ENCODE results near the gene CRYBG3. TPM values are rescaled to one million over a fixed set of nuclear protein-coding genes. Genes with fewer than 3 reads are reported as not detected.

Gene CRYBG3
- total RNA-seq, 1 experiment from 2014 or later: 5.9 TPM

DNA sequence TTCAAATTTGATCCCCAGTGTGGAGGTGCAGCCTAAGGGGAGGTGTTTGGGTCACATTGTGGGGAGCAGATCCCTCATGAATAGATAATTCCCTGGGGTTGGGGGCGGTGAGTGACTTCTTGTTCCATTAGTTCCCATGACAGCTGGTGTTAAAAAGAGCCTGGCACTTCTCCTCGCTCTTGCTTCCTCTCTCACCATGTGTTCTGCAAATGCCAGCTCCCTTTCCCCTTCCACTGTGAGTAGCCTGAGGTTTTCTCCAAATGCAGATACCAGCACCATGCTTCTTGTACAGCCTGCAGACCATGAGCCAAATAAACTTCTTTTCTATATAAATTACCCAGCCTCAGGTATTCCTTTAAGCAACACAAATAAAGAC is 127.3 kb downstream of the CRYBG3 start:
- no peak overlapping the region for H3K27ac Mint-ChIP-seq
- no peak overlapping the region for H3K18ac ChIP-seq (ENCODE audit: insufficient read length, low read depth, low read length)
- H3K4me1 Mint-ChIP-seq: 0 out of 4 replicates have a peak, but pooled peaks cover 0 to 3% of the 10 kb centered on the region in 2 experiments
- TF ChIP-seq CTCF (conservative IDR thresholded peaks at IDR 0.05): no peak
- no peak overlapping the region for H4K91ac ChIP-seq (ENCODE audit: insufficient read length, low read depth, low read length)
- no peak overlapping the region for H3K23ac ChIP-seq (ENCODE audit: insufficient read length, low read depth, low read length)
- H2AFZ ChIP-seq (ENCODE audit: low read length): no peak overlapping the region
- no peaks in the 10 kb centered on the region for H3K9me3 ChIP-seq (ENCODE audit: control insufficient read depth, low read depth, low read length)
- H3K79me2 ChIP-seq (ENCODE audit: insufficient read depth, low read length): no peaks in the 10 kb centered on the region
- no peaks in the 10 kb centered on the region for H4K20me1 ChIP-seq (ENCODE audit: control insufficient read depth, insufficient read depth, insufficient read length)
- no peak overlapping the region for H3K4ac ChIP-seq (ENCODE audit: low read depth, low read length)
- no peak overlapping the region for H2BK20ac ChIP-seq (ENCODE audit: low read depth, low read length, poor library complexity, severe bottlenecking)
- H2BK12ac ChIP-seq (ENCODE audit: insufficient read length, low read depth, low read length): no peak overlapping the region
- no peak overlapping the region for H2BK120ac ChIP-seq (ENCODE audit: low read depth, low read length, poor library complexity, severe bottlenecking)
- H3K4me1 ChIP-seq (ENCODE audit: insufficient read depth, low read length): no peaks in the 10 kb centered on the region
- no peak overlapping the region for H3K56ac ChIP-seq (ENCODE audit: insufficient read length, low read depth, low read length)
- H2BK15ac ChIP-seq (ENCODE audit: low read depth, low read length): no peak overlapping the region
- no peaks in the 10 kb centered on the region for H3K27me3 ChIP-seq (ENCODE audit: insufficient read depth, low read length)
- no peak overlapping the region for H4K8ac ChIP-seq (replicated peaks; ENCODE audit: insufficient read length, low read depth, low read length)
- no peak overlapping the region for H3K4me3 Mint-ChIP-seq
- H3K27me3 Mint-ChIP-seq (ENCODE audit: low read depth): no peaks in the 10 kb centered on the region
- no peak overlapping the region for H2BK5ac ChIP-seq (ENCODE audit: insufficient read length, low read length)
- H3K4me2 ChIP-seq (ENCODE audit: insufficient read depth, insufficient read length, low read length): no peak overlapping the region
- no peak overlapping the region for H3K14ac ChIP-seq (ENCODE audit: insufficient read depth, low read length)
- H3K9me3 Mint-ChIP-seq: no peaks in the 10 kb centered on the region
- no peak overlapping the region for H3T11ph ChIP-seq (ENCODE audit: low read length)
- no CpG with 5 or more reads among the region's 2 CpGs for WGBS (ENCODE audit: extremely low coverage, insufficient read length, low lambda C conversion rate)
- H2AK5ac ChIP-seq (ENCODE audit: insufficient read length, low read length): no peak overlapping the region
- DNase-seq: no peak
- H3K9ac ChIP-seq (ENCODE audit: extremely low read depth, insufficient read length, low read length): no peak overlapping the region
- H3K79me1 ChIP-seq (ENCODE audit: insufficient read depth, low read depth, low read length, poor library complexity, severe bottlenecking): no peaks in the 10 kb centered on the region
- no peaks in the 10 kb centered on the region for H3K23me2 ChIP-seq (ENCODE audit: insufficient read length, low read depth, low read length, poor library complexity, severe bottlenecking)
- H3K36me3 Mint-ChIP-seq (ENCODE audit: insufficient read depth in 1 of 3, low read depth in 3 of 3): peaks cover 4 to 22% (median 7%) of the 10 kb centered on the region in 3 experiments; a peak in 6 of 7 replicates
- no peak overlapping the region for H3K27ac ChIP-seq (ENCODE audit: insufficient read length, low read depth, low read length)
- H4K5ac ChIP-seq (ENCODE audit: insufficient read length, low read depth, low read length): no peak overlapping the region

Data from H9 (cell line).